ENCODE data around the gene UBE2QL1. TPM values are rescaled to one million over a fixed set of nuclear protein-coding genes. Genes with fewer than 3 reads are reported as not detected.
A peak's percentile ranks its signal among the peaks of the same experiment; 100 is the strongest.

The UBE2QL1 gene
- polyA plus RNA-seq, 1 of the 3 experiments (the other 2 are of a cell fraction), result 0.28 TPM

DNA sequence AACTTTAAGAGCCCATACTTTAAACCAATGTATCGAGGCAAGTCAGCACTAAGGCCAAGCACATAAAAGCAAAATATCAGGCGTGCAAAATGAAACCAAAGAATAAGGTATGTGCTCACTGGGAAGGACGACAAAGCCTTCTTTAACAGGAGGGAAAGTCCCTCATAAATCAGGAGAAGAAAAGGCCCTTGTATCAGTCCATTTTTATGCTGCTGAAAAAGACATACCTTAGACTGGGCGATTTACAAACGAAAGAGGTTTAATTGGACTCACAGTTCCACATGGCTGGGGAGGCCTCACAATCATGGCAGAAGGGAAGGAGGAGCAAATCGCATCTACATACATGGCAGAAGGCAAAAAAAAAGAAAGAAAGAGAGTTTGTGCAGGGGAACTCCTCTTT is 68.9 kb downstream of the UBE2QL1 start (continued):
- TF ChIP-seq, protein P1, sequence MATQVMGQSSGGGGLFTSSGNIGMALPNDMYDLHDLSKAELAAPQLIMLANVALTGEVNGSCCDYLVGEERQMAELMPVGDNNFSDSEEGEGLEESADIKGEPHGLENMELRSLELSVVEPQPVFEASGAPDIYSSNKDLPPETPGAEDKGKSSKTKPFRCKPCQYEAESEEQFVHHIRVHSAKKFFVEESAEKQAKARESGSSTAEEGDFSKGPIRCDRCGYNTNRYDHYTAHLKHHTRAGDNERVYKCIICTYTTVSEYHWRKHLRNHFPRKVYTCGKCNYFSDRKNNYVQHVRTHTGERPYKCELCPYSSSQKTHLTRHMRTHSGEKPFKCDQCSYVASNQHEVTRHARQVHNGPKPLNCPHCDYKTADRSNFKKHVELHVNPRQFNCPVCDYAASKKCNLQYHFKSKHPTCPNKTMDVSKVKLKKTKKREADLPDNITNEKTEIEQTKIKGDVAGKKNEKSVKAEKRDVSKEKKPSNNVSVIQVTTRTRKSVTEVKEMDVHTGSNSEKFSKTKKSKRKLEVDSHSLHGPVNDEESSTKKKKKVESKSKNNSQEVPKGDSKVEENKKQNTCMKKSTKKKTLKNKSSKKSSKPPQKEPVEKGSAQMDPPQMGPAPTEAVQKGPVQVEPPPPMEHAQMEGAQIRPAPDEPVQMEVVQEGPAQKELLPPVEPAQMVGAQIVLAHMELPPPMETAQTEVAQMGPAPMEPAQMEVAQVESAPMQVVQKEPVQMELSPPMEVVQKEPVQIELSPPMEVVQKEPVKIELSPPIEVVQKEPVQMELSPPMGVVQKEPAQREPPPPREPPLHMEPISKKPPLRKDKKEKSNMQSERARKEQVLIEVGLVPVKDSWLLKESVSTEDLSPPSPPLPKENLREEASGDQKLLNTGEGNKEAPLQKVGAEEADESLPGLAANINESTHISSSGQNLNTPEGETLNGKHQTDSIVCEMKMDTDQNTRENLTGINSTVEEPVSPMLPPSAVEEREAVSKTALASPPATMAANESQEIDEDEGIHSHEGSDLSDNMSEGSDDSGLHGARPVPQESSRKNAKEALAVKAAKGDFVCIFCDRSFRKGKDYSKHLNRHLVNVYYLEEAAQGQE (IDR thresholded peaks at IDR 0.05; ENCODE audit: low read depth, low read length), result no peak
- TF ChIP-seq, protein P2, sequence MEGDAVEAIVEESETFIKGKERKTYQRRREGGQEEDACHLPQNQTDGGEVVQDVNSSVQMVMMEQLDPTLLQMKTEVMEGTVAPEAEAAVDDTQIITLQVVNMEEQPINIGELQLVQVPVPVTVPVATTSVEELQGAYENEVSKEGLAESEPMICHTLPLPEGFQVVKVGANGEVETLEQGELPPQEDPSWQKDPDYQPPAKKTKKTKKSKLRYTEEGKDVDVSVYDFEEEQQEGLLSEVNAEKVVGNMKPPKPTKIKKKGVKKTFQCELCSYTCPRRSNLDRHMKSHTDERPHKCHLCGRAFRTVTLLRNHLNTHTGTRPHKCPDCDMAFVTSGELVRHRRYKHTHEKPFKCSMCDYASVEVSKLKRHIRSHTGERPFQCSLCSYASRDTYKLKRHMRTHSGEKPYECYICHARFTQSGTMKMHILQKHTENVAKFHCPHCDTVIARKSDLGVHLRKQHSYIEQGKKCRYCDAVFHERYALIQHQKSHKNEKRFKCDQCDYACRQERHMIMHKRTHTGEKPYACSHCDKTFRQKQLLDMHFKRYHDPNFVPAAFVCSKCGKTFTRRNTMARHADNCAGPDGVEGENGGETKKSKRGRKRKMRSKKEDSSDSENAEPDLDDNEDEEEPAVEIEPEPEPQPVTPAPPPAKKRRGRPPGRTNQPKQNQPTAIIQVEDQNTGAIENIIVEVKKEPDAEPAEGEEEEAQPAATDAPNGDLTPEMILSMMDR (IDR thresholded peaks at IDR 0.05), result no peak

- Histone ChIP-seq H3K4me1 (ENCODE audit: control insufficient read depth in 1 of 2, insufficient read depth in 2 of 2, low read depth in 1 of 2, low read length in 1 of 2) (peaks cover 0 to 4% of the 10 kb centered on the region in 2 experiments; a peak in 1 of 4 replicates), H3K36me3 (replicated peaks in 1 of 2; ENCODE audit: control insufficient read depth in 1 of 2, insufficient read depth in 2 of 2, low read length in 1 of 2) (no peaks in the 10 kb centered on the region), H2AFZ (ENCODE audit: low read depth) (no peak overlapping the region), H3K79me2 (ENCODE audit: insufficient read depth) (no peaks in the 10 kb centered on the region), H3F3A (replicated peaks; ENCODE audit: insufficient read depth) (no peaks in the 10 kb centered on the region), H3K4me2 (no peak overlapping the region), H3K4me3 (ENCODE audit: low read depth in 2 of 2, low read length in 1 of 2) (no peak overlapping the region), H3K27me3 (ENCODE audit: insufficient read depth) (no peaks in the 10 kb centered on the region; the same call in 1 of the 2 replicates), H4K20me1 (ENCODE audit: insufficient read depth) (no peaks in the 10 kb centered on the region), H3K27ac (ENCODE audit: low read depth in 2 of 2, low read length in 1 of 2) (no peak overlapping the region), H3K9me2 (no peaks in the 10 kb centered on the region), H3K9ac (no peak overlapping the region), H3K9me3 (no peaks in the 10 kb centered on the region)
- ChIA-PET CTCF (interaction anchor here (0.6 kb wide), 1 partner anchor 158 kb away, joined by 3 read pairs; no protein-coding TSS in a partner anchor), POLR2A (no interaction called here)
- TF ChIP-seq YY1 (IDR thresholded peaks at IDR 0.05; ENCODE audit: low read depth) (no peak), FOSL2 (IDR thresholded peaks at IDR 0.05; ENCODE audit: borderline replicate concordance, low read depth) (no peak), MXI1 (IDR thresholded peaks at IDR 0.05; ENCODE audit: low read depth, low read length) (no peak), RAD21 (IDR thresholded peaks at IDR 0.05; ENCODE audit: low read length) (peak; percentile 14; the same call in 1 of the 2 replicates), GATA2 (CRISPR knock-in tag; IDR thresholded peaks at IDR 0.05) (no peak), NRF1 (IDR thresholded peaks at IDR 0.05; ENCODE audit: low read depth, low read length) (no peak)
- TF ChIP-seq, protein P3, sequence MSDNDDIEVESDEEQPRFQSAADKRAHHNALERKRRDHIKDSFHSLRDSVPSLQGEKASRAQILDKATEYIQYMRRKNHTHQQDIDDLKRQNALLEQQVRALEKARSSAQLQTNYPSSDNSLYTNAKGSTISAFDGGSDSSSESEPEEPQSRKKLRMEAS (IDR thresholded peaks at IDR 0.05; ENCODE audit: low read depth), result no peak
- TF ChIP-seq, protein P4, sequence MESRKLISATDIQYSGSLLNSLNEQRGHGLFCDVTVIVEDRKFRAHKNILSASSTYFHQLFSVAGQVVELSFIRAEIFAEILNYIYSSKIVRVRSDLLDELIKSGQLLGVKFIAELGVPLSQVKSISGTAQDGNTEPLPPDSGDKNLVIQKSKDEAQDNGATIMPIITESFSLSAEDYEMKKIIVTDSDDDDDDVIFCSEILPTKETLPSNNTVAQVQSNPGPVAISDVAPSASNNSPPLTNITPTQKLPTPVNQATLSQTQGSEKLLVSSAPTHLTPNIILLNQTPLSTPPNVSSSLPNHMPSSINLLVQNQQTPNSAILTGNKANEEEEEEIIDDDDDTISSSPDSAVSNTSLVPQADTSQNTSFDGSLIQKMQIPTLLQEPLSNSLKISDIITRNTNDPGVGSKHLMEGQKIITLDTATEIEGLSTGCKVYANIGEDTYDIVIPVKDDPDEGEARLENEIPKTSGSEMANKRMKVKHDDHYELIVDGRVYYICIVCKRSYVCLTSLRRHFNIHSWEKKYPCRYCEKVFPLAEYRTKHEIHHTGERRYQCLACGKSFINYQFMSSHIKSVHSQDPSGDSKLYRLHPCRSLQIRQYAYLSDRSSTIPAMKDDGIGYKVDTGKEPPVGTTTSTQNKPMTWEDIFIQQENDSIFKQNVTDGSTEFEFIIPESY (IDR thresholded peaks at IDR 0.05; ENCODE audit: borderline replicate concordance, low read depth), result no peak
- TF ChIP-seq, protein P2 (IDR thresholded peaks at IDR 0.05), result no peak
- WGBS (ENCODE audit: low lambda C conversion rate), result 49% methylated on average over 7 of the region's 9 CpGs
- no peak for DNase-seq
These were observed 69.8 kb downstream of the UBE2QL1 start for GRCh38 chr5:6518298-6519057.

All from SK-N-SH (cell line).